ENCODE results near the gene ITPK1. TPM values are rescaled to one million over a fixed set of nuclear protein-coding genes. Genes with fewer than 3 reads are reported as not detected.

ITPK1 gene
- total RNA-seq, 1 experiment from 2014 or later, result 60.1 TPM

GRCh38 chr14:92985521-92985920, 130.2 kb downstream of the ITPK1 start:
- intact Hi-C loops (cut with micrococcal nuclease; ENCODE audit: unreplicated experiment), result no loop called here

GRCh38 chr14:92984896-92985295, 130.8 kb downstream of the ITPK1 start:
- H3K36me3 Mint-ChIP-seq (ENCODE audit: insufficient read depth, unreplicated experiment), result peaks cover 6% of the 10 kb centered on the region
- H3K4me1 Mint-ChIP-seq (ENCODE audit: low read depth, unreplicated experiment), result no peaks in the 10 kb centered on the region
- no peak overlapping the region for H3K27ac Mint-ChIP-seq (ENCODE audit: unreplicated experiment)
- no TSS peak for BruUV-seq (replicated peaks)
- Histone ChIP-seq H3K36me3 (ENCODE audit: control insufficient read depth, insufficient read depth, low read length) (no peaks in the 10 kb centered on the region; the same call in 1 of the 2 replicates), H3K4me3 (ENCODE audit: low read depth, low read length) (no peak overlapping the region), H3K27me3 (replicated peaks; ENCODE audit: control insufficient read depth, insufficient read depth, low read length) (no peaks in the 10 kb centered on the region), H3K4me1 (no peaks in the 10 kb centered on the region), H3K9me3 (peaks cover 7% of the 10 kb centered on the region)
- no peak overlapping the region for H3K4me3 Mint-ChIP-seq (ENCODE audit: unreplicated experiment)
- H3K27me3 Mint-ChIP-seq (ENCODE audit: insufficient read depth, unreplicated experiment), result no peaks in the 10 kb centered on the region
- intact Hi-C loops (cut with micrococcal nuclease; ENCODE audit: unreplicated experiment), result no loop called here
- ChIA-PET POLR2A (no interaction called here), CTCF (no interaction called here)
- H3K9me3 Mint-ChIP-seq (ENCODE audit: unreplicated experiment), result peaks cover 16% of the 10 kb centered on the region
- no peak for DNase-seq
- TF ChIP-seq CTCF (IDR thresholded peaks at IDR 0.05; ENCODE audit: insufficient read depth in 1 of 2, low read depth in 1 of 2, low read length in 1 of 2, severe bottlenecking in 1 of 2, unreplicated experiment in 1 of 2), result no peak

More at GRCh38 chr14:92985521-92985920, 130.2 kb downstream of the ITPK1 start:
- peaks cover 14% of the 10 kb centered on the region for H3K9me3 Mint-ChIP-seq (ENCODE audit: unreplicated experiment)
- H3K36me3 Mint-ChIP-seq (ENCODE audit: insufficient read depth, unreplicated experiment), result peaks cover 6% of the 10 kb centered on the region
- no peak overlapping the region for H3K4me3 ChIP-seq (ENCODE audit: low read depth, low read length)
- BruUV-seq (replicated peaks), result no TSS peak
- H3K4me1 ChIP-seq, result no peaks in the 10 kb centered on the region
- no peak overlapping the region for H3K4me3 Mint-ChIP-seq (ENCODE audit: unreplicated experiment)
- POLR2A ChIA-PET, result no interaction called here
- CTCF ChIA-PET, result no interaction called here
- no peaks in the 10 kb centered on the region for H3K4me1 Mint-ChIP-seq (ENCODE audit: low read depth, unreplicated experiment)
- H3K36me3 ChIP-seq (ENCODE audit: control insufficient read depth, insufficient read depth, low read length), result no peaks in the 10 kb centered on the region; the same call in 1 of the 2 replicates
- no peaks in the 10 kb centered on the region for H3K27me3 ChIP-seq (replicated peaks; ENCODE audit: control insufficient read depth, insufficient read depth, low read length)
- no peak for DNase-seq
- TF ChIP-seq CTCF (IDR thresholded peaks at IDR 0.05; ENCODE audit: insufficient read depth in 1 of 2, low read depth in 1 of 2, low read length in 1 of 2, severe bottlenecking in 1 of 2, unreplicated experiment in 1 of 2), result no peak
- no peak overlapping the region for H3K27ac Mint-ChIP-seq (ENCODE audit: unreplicated experiment)
- no peaks in the 10 kb centered on the region for H3K27me3 Mint-ChIP-seq (ENCODE audit: insufficient read depth, unreplicated experiment)
- H3K9me3 ChIP-seq, result peaks cover under 1% of the 10 kb centered on the region; the same call in 1 of the 2 replicates

GRCh38 chr14:92984082-92984788, 131.5 kb downstream of the ITPK1 start:
- Mint-ChIP-seq H3K36me3 (ENCODE audit: insufficient read depth, unreplicated experiment) (peaks cover 9% of the 10 kb centered on the region), H3K9me3 (ENCODE audit: unreplicated experiment) (peaks cover 22% of the 10 kb centered on the region), H3K4me1 (ENCODE audit: low read depth, unreplicated experiment) (no peaks in the 10 kb centered on the region), H3K27ac (ENCODE audit: unreplicated experiment) (no peak overlapping the region), H3K27me3 (ENCODE audit: insufficient read depth, unreplicated experiment) (no peaks in the 10 kb centered on the region), H3K4me3 (ENCODE audit: unreplicated experiment) (no peak overlapping the region)
- ChIA-PET POLR2A (no interaction called here), CTCF (no interaction called here)
- intact Hi-C loops (cut with micrococcal nuclease; ENCODE audit: unreplicated experiment), result no loop called here
- Histone ChIP-seq H3K4me1 (no peaks in the 10 kb centered on the region), H3K4me3 (ENCODE audit: low read depth, low read length) (no peak overlapping the region), H3K36me3 (ENCODE audit: control insufficient read depth, insufficient read depth, low read length) (no peaks in the 10 kb centered on the region; the same call in 1 of the 2 replicates), H3K27me3 (replicated peaks; ENCODE audit: control insufficient read depth, insufficient read depth, low read length) (no peaks in the 10 kb centered on the region), H3K9me3 (peaks cover 11% of the 10 kb centered on the region)
- no peak for TF ChIP-seq CTCF (IDR thresholded peaks at IDR 0.05; ENCODE audit: insufficient read depth in 1 of 2, low read depth in 1 of 2, low read length in 1 of 2, severe bottlenecking in 1 of 2, unreplicated experiment in 1 of 2)
- BruUV-seq (replicated peaks), result no TSS peak
- DNase-seq, result no peak
